Stimulated activated CD4-positive, alpha-beta T cell treated with anti-CD3 and anti-CD28 coated beads, Interleukin-12 subunit alpha, Interleukin-12 subunit beta, amount 100 ng/mL, for 24 hours (primary cell): Measurements from ENCODE around the gene C3orf52.
"Not testable (repeated sequence)": the region's sequence is repeated elsewhere in the genome, so short reads cannot be mapped to it uniquely, and the experiment has no call there.

Experiments
- DNase-seq, 2 experiments: peaks; one replicate each; pipeline ENCODE4 v3.0.0-alpha.2; 2020; ENCODE audit warnings: low read depth in 2 of 2

Gene C3orf52, protein sequence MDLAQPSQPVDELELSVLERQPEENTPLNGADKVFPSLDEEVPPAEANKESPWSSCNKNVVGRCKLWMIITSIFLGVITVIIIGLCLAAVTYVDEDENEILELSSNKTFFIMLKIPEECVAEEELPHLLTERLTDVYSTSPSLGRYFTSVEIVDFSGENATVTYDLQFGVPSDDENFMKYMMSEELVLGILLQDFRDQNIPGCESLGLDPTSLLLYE

DNA sequence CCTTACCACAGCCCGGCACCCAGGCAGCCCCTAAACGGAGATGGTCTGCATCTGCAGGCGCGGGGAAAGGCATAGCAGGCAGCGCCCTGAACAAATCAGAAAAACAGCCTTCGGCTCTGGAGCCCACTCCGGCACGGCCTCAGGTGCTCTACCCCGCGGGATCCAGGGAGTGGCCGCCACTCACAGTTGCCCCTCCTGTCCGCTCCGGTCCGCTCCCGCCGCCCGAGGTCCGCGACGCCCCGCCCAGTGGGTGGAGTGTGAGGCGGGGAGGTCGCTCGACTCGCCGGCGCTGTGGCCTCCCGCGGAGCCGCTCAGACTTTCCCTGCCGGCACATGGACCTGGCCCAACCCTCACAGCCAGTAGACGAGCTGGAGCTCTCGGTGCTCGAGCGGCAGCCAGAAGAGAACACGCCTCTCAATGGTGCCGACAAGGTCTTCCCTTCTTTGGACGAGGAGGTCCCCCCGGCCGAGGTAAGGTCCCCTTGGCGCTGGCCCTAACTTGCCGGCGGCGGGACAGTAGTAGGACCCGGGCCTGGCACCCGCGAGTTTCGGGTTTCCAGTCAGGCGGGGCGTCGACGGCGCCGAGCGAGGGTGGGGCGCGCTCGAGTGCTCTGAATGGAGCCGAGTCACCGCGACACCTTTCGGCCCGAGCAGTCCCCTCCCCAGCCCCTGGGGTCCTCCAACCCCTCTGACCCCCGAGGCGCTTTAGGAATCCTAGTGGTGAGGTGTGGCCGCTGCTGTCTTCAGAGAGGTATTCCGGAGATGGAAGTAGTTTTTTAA, at the start of gene C3orf52:
C3orf52 (plus strand) TSS at position 314 of the 779 bp plus-strand sequence; CDS start at position 333, 19 bp downstream.
- DNase-seq, result peak; percentile 17 to 53

DNA sequence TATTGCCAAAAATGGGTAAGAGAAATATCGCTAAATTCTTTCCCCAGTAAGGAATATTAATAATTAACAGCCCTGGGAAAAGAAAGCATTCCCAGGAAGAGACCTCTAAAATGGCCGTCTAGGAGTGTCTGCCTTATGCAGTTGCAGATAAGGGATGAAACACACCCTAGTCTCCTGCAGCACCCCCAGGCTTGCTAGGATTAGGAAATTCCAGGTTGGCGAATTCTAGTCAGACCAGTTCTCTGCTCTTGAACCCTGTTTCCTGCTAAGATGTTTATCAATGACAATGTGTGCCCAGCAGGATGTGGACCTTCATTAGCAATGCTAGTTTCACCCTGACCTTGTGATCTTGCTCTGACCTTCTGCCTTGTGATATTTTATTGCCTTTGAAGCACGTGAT, 49.0 kb upstream of the C3orf52 start:
- DNase-seq, result not testable (repeated sequence)

- DNase-seq, result no peak
Observed at GRCh38 chr3:112038863-112039262, 47.3 kb upstream of the C3orf52 start.

DNA sequence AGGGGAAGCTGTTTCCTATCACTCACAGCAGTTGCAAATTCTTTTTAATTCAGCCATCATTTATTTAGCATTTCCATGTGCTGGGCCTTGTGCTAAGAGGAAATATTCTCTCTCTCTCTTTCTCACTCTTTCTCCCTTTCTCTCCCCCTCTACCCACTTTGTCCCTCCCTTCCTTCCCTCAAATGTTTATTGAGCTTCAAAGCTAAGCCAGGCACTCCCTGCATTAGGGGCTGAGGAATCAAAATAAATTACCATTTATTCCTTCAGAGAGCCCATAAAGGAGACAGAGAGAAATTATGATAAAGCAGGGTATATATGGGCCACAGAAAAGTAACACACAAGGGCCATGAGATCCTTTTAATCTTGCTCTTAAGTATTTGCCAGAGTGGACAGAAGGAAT, 44.9 kb upstream of the C3orf52 start:
- DNase-seq, result no peak

- no peak for DNase-seq
Observed at GRCh38 chr3:112042842-112043280, 43.3 kb upstream of the C3orf52 start.

DNA sequence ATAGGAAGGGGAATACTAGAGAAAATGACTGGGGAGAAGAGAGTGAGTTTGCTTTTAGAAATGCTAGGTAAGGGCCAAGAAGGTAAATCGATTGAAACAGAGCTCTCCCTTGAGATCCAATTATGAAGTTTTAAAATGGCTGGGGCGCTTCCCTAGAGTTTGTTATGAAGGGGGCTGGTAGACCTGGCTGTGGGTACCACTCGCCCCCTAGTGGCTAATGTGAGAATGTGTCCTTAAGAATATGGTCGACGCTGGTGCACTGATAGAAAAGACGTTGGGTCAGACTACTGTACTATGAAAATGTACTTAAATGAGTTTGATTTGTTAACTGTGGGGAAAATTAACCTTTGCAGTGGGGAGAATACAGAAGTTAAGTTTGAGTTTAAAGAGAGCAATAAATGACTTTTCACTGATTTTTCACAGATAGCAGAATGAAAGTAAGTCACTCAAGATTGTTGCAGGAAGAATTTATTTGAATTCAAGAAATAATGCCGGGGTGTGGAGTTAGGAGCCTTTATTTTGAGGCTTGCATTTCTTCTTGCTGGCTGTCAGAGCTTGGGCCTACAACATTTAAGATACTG, 42.5 kb upstream of the C3orf52 start:
- peak; percentile 8 to 22 for DNase-seq

GRCh38 chr3:112046599-112046998, 39.6 kb upstream of the C3orf52 start:
- DNase-seq, result no peak

GRCh38 chr3:112047264-112047663, 38.9 kb upstream of the C3orf52 start:
- no peak for DNase-seq

- no peak for DNase-seq
Observed at GRCh38 chr3:112048911-112049310, 37.3 kb upstream of the C3orf52 start.

DNA sequence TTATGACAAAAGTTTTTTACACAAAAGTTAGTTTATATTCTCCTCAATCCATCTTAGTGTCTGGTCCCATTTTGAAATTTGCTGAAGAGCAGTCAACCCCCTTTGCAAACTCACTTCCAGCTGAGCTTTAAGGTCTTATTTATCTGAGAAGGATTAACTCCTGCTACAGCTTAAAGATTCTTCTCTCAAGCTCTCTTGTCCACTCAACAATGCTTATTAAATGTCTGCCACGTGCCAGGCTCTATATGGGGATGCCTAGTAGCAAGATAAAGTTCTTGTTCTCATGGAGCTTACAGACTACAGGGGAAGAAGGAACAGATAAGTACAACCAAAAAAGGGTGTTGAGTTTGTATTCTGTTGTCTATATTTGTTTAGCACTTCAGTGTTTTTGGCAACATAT, 33.0 kb upstream of the C3orf52 start:
- no peak for DNase-seq

DNA sequence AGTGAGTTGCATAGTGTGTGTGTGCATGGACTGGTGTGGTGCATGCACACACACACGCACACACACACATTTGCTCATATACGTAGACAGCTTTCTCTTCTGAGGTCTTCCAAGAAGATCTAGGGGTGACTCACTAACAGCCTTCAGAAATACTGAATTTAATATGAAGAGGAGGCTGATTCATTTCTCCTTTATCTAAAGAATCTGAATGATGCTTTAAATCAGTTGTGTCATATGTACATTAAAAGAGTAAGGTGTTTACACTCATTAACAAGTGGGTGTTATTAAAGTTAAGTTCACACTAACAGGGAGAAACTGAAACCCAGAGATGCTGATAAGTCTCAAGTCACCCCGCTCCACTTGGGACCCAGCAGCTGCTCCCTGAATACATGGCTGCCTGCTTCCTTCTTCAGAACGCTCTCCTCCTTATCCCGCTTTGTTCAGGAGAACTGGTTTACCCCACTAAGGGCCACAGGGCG, 29.7 kb upstream of the C3orf52 start:
- DNase-seq, result no peak

- no peak for DNase-seq
Observed at GRCh38 chr3:112059497-112059896, 26.7 kb upstream of the C3orf52 start.

DNA sequence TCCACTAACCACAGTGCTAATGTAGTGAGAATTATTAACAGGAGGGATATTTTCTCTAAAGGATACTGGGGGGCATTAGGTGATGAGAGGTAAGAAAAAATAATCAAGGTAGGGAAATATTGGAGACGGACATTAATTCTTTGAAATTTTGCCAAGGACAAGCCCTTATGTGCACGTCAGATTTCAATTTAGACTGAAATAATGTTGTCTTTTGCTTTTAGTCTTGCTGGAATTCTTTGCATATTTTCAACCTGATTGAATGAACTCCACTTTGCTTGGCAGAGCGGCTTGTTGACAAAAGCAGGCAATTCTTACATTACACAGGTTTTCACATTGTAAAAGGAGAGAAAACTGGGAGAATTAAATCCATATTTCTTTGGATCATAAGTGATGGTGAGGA, 25.0 kb upstream of the C3orf52 start:
- no peak for DNase-seq

GRCh38 chr3:112072387-112073060, 13.7 kb upstream of the C3orf52 start:
- DNase-seq, result peak; percentile 24 to 38

DNA sequence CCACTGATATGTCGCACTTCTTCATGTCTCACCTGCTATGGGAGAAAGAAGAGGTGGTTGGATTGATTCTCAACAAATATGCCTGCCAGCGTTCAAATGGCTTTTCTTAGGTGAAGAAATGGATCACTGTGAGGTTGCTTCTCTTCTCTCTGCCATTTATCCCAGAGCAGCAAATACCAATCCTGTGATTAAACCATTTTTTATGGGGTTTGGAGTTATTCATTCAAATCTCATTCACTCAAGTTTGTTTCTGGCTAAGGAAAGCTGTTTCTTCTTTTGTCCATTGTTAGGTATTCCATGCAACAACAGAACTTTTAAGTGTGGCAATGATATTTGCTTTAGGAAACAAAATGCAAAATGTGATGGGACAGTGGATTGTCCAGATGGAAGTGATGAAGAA, 12.2 kb upstream of the C3orf52 start:
- no peak for DNase-seq

DNA sequence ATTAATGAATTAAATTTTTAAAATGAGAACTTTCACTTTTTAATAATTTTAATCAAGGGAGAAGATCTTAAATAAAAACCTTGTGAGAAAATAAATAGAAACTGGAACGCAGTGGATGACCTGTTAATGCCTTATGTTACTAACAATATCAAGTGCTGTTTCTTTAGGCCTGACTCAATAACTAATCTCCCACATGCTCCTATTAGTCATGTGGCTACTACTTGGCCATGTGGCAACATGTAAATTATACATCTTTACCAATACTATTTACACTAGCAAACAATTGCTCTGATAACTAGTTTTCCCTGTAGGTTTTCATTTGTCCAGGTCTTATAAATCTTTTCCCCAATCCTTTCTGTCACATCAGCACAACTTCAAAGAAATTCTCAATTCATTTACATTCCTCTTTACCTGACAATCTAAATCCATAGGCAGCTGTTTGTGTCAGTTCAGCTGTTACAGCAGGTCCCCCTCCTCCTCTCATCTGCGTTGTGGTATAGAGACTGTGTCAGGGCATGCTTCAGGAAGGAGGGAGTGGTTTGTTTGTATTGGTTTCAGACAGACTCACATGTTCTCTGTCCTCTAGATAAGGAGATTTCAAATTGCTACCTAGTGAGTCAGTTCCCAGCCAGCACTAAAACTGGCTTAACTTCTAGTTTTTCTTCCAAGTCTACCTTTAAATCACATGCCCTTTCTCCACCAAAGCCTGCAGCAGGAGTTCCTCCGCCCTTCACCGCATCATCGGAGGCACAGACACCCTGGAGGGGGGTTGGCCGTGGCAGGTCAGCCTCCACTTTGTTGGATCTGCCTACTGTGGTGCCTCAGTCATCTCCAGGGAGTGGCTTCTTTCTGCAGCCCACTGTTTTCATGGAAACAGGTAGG, 11.3 kb upstream of the C3orf52 start:
- DNase-seq, result no peak

DNA sequence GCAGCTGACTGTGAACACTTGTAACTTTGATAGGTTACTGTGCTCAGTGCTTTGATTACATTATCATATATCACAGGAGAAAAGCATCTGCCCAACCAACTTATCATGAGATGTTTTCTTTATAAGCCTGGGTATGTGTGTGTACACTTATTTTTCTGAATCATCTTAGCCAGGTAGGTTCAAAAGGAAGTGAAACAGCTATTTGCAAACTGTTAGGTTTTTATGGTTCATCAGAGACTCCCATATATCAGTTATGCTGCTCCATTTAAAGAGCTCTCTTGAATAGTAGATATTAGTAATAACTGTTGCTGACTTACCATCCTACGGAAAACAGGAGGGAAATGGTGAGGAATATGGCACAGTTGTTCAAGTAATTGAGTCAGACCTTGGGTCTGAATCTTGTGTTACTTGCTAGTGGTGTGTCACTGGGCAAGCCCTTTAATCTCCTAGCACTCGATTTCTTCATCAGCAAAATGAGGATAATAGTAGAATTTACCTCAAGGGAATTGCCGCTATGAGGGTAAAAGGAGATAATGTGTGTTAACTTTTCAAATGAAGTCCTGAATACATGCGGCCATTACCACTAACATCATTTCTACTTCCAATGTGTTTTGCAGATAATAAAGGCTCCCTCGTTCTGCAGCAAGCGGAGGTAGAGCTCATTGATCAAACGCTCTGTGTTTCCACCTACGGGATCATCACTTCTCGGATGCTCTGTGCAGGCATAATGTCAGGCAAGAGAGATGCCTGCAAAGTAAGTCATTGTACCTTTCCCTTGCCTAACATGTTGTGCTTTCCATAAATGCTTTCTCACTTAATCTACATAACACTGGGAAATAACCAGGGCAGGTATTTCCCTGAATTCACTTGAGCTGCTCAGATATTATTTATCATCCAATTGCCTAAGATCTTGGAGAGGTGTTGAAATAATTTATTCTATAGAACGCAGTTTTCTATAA, 7.8 kb upstream of the C3orf52 start:
- no peak for DNase-seq

- no peak for DNase-seq
Observed at GRCh38 chr3:112083239-112083638, 3.0 kb upstream of the C3orf52 start.

GRCh38 chr3:112084980-112085705, 1.0 kb upstream of the C3orf52 start:
- no peak for DNase-seq

- no peak for DNase-seq
Observed at GRCh38 chr3:112085735-112086075, 484 bp upstream of the C3orf52 start.
